Measurements from ENCODE around the gene TLNRD1.
"Not testable (repeated sequence)": the region's sequence is repeated elsewhere in the genome, so short reads cannot be mapped to it uniquely, and the experiment has no call there.

Gene TLNRD1

DNA sequence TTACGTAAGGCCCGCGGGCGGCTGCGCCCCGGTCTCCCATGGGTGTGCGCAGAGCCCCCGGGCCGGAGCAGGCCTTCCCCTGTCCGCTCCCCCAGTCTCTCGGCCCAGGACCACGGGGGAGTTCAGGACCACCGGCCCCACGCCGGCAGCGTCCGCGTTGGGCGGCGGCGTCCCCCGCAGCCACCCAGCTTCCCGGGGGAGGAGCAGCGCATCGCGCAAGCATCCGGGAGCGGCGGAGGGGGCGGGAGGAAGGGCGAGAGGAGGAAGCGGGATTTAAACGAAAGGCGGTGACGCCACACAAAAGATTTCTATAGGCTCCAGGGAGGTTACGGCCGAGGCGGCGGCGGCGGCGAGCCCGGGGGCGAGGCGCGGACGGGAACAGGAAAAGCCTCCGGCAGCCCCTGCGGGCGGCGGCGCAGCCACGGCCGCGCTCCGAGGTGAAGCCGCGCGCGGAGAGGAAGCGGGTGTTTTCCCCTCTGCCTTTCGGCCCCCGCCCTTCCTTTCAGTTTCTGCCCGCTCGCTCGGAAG is at the start of gene TLNRD1:
Gene TLNRD1, plus strand, starts transcription at position 300 of the 528 bp plus-strand sequence. CDS start 1,349 bp downstream, outside the sequence.
- peak; percentile 94 for DNase-seq

DNA sequence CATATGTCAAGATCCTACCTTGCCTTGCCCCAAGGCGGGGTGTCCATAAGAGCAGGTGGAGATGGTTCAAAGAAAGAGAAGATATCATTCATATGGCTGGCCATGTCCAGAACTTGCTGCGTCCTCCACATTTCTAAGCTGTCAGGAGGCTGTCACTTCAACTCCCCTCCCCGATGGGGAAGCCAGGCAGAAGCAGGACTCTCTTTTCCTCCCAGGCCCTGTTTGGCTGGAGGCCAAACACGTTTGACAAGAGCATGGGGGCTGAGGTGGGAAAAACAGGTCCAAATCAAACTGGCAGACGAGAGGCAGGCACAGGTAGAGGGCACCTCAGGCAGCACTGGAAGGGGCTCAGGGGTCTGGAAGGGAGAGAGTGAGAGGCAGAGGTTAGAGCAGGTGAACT is 48.8 kb upstream of the TLNRD1 start:
- DNase-seq = no peak

DNA sequence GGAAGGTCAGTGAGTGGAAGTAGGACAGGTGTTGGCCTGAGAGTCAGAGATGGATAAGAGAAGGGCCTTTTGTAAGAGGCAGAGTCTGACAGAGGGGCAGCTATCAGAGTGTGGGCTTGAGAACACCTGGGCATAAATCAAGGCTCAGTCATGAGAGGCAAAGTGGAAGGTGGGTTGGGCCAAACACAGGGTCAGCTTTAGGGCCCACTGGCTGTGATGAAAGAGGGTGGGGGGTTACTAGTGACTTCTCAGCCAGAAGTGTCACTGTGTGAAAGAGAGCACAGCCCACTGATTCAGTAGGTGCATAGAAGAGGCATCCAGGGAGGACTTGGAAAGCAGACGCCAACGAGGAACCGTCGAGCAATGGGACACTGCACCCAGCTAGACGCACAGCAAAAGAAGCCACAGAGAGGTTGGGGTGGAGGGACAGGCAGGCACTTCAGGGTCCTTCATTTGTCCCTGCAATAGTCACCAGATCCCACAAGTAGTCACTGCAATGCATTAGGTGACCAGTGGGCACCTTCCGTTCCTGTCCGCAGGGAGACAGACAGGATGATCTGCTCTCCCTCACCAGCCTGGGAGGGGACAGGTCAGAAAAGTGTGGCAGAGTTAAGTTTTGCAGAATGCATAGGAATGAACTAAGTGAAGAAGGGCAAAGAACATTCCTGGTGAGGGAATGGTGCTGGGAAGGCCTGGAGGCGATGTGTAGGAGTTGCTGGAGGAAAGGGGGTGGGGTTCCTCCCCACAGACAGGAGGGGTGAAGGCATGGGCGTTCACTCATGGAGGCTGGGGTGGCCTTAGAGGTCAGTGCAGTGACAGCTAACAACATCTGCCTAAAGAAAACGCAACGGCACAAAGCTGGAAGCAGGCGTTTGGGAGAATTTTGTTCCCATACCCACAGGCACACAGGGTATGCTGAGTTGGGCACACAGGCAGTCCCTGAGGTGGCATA is 47.4 kb upstream of the TLNRD1 start:
- DNase-seq = no peak

DNA sequence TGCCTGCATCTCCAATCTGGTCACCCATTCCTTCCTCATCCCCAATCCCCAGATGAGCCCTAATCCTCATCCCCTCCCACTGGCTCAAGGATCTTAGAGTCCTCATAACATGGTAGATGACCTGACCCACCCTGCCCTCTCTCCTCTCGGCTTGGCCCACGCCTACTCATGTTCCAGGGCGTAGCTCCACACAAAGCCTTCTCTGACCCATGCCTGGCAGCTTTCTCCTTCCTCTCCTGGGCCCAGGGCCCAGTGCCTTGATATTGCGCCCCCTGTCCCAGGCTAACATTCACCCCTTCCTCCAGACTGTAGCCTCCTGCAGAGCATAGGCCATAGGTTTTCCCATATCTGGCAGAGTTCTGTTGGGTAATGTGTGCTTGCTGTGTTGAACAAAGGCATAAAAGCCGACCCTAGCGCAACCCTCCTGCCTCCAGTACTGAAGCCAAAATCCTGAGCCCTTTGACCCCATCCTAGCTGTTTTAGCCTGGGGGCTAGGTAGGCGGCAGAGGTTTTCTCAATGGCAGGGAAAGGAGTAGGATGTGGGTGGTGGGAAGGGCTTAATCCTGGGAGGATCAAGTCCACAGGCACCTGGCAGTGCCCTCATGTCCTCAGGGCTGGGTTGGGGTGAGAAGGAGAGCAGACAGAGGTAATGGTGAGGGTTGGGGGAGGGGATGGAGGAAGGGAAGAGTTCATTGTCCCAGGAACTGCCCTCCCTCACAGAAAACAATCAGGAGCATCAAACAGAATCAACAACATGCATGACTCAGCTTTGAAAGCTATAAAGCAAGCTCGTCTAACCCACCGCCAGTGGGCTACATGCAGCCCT is 46.6 kb upstream of the TLNRD1 start:
- DNase-seq = no peak

DNA sequence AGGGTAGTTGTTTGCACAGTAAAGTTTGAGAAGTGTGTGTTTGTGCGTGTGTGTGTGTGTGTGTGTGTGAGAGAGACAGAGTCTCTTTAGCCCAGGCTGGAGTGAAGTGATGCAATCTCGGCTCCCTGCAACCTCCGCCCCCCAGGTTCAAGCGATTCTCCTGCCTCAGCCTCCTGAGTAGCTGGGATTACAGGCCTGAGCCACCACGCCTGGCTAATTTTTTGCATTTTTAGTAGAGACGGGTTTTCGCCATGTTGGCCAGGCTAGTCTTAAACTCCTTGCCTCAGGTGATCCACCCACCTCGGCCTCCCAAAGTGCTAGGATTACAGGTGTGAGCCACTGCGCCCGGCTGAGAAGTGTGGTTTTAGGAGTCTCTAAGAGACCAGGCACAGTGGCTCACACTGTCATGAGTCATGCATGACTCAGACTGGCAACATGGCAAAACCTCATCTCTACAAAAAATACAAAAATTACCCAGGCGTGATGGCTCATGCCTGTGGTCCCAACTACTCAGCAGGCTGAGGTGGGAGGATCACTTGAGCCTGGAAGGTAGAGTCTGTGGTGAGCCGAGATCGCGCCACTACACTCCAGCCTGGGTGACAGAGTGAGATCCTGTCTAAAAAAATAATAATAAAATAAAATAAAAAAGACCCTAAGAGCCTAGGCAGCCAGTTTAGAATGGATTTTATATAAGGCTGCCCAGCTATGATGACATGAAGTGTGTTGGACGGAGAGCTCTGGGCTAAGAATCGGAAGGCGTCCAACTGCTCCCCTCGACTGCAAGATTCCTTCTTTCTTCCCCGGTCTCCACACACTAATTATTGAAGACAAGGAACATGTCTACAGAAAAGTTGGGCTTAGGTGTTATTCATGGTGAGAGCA is 44.9 kb upstream of the TLNRD1 start:
- not testable (repeated sequence) for DNase-seq

DNA sequence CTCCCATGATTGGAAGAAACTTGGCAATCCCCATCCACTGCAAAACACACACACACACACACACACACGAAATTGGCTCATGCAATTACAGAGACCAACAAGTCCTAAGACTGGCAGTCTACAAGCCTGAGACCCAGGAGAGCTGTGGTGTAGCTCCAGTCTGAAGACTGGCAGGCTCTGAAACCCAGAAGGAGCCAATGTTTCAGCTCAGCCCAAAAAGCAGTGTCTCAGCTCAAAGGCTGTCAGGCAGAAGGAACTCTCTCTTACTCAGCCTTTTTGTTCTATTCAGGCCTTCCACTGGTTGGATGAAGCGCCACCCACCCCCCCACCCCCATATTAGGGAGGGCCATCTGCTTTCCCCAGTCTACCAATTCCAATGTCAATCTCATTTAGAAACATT is 43.2 kb upstream of the TLNRD1 start:
- no peak for DNase-seq

DNA sequence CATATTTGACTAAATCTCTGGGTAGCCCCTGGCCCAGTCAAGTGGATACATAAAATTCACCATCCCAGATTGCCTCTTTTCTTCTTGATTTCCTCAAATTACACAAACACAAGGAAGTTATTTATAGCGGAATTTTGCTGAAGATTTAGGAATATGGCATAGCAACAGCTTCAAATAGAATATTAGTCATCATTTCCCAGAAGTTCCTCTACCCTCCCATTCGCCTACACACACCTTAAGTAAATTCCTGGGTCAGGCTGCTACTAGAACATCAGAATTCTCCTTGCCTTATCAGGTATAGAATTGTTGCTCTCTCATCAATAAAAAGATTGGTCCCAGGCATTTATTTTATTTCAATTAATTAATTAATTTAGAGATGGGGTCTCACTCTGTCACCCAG is 42.7 kb upstream of the TLNRD1 start:
- no peak for DNase-seq

DNA sequence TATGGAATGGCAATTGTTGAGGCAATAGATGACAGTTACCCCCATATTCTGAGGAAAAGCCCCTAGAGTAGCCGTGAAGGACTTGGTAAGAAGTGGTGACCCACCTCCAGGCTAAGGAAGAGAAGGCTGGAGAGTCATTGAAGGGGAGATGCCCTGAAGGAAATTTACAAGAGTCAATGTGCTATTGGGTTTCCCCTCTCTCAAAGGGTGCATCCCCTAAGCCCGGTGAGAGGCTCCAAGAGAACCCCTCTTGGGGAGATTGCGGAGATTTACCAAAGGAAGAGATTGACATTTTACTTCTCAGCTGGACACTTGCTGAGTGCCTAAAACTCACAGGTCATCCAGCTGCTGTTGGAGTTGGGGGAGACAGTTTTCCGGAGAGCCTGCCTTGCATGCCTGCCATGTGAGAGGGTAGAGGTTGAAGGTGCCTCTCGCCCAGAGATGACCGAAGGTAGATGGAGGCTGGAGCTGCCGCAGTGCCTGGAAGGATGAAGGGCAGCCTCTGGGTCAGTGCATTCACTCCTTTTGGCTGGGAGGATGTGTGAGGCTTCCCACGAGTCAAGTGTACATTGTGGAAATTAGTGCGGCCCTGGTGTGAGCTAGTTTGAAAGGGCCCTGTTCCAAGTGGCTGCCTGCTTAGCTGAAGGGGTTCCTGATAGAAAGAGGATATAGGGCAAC is 41.8 kb upstream of the TLNRD1 start:
- DNase-seq = no peak

DNA sequence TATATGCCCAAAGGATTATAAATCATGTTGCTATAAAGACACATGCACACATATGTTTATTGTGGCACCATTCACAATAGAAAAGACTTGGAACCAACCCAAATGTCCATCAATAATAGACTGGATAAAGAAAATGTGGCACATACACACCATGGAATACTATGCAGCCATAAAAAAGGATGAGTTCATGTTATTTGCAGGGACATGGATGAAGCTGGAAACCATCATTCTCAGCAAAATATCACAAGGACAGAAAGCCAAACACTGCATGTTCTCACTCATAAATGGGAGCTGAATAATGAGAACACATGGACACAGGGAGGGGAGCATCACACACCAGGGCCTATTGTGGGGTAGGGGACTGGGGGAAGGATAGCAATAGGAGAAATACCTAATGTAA is 35.3 kb upstream of the TLNRD1 start:
- DNase-seq = not testable (repeated sequence)

DNA sequence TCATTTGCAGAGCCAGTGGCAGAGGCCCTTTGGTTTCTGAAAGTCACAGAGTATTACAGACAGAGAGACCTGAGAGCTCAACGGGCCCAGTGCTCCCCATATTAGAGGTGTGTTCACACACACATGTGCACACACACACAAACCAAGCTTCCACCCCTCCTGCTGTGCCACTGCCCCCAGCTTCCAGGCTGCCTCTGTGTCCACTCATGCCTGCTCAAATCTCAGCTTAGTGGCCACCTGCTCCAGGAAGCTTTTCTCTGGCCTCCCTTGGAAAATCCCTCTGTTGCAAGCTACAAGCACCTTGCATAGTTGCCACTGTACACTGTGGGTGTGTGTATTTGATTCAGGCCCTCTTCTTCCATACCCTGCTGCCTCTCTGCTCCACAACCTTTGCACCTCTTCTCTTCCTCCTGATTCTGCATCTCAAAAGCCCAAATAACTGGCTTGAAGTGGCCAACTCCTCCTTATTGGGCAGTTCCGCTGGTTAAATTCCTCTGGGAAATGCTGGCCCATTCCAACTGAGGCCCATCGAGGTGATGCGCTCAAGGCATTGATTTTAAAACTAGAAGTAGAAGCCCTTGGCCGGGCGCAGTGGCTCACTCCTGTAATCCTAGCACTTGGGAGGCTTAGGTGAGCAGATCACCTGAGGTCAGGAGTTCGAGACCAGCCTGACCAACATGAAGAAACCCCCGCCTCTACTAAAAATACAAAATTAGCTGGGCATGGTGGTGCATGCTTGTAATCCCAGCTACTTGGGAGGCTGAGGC is 34.1 kb upstream of the TLNRD1 start:
- no peak for DNase-seq

DNA sequence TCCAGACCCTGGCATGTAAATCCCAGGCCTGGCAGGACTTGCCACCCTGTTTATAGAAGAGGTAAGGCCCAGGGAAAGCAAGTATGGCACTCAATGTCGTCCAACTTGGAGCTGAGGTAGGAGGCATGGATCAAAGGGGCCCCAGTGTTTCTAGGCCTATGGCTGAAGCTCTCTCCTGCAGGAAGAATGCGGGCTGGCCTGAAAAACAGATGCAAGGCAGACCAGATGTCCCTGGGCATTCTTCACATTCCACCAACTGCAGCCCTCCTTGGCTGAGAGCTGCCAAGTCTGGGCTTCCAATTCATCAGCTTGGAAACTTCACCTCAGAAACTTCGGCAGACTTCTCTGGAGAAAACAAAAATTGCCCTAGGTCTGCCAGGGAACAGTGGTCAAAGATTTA is 33.3 kb upstream of the TLNRD1 start:
- peak; percentile 72 for DNase-seq

DNA sequence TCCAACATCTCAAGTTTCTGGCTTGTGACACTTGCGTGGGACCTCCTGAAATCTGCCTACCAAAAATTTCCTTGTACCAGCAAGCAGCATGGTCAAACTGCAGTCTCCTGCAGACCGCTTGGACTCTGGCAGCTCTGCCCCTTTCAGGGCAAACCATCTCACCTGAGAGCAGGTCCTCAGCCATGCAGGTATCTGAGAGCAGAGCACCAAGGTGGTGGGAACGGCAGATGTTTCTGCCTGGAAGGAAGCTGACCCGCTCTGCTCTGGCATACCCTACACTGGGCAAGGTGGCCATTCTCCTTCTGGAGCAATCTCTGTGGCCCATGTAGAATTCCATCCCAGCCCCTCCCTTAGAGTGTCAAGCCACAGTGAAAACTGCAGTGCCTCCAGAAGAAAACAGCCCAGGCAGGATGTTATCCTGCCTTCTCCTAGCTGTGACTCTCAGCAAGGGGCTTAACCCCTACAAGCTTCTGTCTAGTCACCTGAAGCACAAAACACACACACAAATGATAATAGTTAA is 32.7 kb upstream of the TLNRD1 start:
- DNase-seq = no peak

DNA sequence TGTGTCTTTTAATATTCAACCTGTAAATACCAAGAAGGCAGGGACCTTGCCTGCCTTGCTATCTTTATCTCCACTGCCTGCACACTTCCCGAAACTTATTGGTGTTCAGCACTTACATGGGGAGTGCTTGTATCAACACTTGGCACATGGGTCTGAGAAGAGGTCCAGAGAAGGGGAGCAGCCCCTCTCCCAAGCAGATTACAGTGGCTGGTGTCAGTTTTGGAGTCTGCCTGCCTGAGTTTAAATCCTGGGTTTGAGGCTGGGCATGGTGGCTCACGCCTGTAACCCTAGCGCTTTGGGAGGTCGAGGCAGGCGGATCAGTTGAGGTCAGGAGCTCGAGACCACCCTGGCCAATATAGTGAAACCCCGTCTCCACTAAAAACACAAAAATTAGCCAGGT is 31.4 kb upstream of the TLNRD1 start:
- DNase-seq = no peak

DNA sequence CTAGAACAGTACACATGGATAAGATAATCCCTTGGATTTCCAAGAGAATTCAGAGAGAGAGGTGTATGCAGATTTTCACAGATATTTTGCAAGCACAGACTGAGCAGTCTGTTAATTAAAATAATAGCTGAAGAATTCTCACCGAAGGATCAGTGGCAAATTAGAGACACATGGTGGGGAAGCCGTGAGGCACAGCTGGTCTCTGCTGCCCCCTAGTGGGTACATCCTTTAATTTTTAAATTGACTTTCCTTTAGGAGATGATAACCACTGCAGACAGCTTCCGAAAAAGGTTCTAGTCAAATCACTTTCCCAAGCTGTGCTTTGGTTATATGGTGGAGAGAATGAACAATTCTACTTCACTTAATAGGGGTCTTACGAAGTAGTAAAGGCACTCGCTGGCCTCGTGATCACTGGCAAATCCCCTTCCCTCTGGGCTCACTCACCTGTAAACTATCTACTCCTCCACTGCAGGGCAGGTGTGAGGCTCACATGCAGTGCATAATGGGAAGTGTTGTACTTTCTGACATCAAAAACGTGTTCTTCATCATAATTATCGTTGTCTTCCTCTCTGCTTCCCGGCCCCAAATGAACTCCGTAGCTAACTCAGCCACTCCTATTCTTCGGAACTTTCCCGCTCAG is 30.6 kb upstream of the TLNRD1 start:
- peak; percentile 72 for DNase-seq

DNA sequence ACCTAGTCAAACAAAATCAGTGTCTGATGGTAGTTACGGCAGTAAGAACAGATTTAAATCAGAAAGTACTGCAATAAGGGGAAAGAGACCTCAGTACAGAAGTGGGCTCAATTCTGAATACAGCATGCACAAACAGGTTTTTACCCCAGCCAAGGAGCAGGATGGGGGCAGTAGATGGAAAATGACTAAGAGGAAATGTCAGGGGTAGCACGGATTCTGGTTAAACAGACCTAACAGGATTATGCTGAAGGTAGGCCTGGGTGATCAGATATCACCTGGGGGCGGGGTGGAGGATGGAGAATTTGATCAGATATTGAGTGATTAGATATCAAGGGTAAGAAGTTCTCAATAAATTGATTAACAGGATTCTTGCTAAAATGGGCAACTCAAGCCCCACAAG is 30.1 kb upstream of the TLNRD1 start:
- no peak for DNase-seq

DNA sequence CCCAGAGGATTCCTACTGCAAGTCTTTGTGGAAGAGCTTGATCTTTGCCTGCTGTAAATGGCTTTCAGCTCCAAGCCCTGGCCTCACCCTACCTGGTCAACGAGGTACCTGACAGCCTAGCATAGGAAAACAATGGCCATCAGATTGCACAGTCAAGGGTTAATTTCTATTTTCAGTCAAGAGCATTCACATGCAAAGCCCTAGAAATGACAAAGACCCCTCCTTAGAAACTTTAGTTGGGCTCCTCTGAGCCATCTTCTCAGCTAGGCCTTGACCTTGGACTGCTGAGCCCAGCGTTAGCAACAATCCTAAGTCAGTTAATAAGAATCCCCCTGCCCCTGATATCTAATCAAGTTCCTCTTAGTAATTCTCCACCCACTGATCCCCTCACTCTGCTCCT is 29.6 kb upstream of the TLNRD1 start:
- no peak for DNase-seq

DNA sequence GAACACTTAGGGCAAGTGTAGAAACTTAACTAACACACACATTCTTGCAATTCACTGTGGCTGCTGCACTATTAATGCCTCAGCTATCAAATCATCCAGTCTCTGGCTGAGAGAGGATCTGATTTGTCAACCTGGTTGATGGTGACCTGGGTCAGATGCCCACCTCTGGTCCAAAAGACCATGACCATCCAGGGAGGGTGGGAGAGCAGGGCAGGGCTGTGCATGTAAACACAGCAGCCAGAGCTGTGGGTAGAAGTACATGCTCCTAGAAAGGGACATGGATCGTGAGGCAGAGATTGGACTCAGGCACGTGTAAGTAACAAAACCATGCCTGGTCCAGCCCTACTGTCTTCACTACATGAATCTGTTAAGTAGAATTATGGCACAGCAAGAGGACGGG is 28.4 kb upstream of the TLNRD1 start:
- DNase-seq = no peak

DNA sequence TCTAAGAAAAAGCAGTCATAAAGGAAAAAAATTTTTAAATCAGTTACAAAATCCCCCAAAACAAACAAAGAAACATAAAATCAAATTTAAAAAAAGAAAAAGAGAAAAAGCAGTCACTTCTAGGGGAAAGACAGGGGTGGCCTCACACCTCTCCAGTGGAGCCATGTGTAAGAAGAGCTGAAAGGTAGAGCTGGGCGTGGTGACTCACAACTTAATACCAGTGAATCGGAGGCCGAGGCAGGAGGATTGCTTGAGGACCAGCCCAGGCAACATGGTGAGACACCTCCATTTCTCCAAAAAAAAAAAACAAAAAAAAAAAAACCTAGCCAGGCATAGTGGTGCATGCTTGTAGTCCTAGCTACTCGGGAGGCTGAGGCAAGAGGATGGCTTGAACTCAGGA is 25.8 kb upstream of the TLNRD1 start:
- DNase-seq = no peak

DNA sequence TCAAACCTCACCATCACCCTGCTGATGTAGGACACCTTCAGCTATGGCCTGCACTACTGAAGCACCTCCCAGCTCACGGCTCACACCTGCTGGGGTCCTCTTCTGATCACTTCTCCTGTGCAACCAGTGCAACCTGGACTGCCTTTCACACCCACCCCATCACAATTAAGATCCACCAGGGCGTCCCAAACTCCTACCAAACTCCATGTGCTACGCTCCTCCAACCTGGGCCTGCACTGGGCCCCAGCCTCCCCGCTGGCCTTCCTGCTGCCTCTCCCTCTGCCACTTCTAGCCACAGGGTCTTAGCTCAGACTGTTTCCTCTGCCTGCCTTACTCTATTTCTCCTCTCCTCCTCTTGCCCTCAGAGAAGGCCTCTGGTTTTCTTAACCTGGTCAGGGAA is 23.9 kb upstream of the TLNRD1 start:
- DNase-seq = no peak

DNA sequence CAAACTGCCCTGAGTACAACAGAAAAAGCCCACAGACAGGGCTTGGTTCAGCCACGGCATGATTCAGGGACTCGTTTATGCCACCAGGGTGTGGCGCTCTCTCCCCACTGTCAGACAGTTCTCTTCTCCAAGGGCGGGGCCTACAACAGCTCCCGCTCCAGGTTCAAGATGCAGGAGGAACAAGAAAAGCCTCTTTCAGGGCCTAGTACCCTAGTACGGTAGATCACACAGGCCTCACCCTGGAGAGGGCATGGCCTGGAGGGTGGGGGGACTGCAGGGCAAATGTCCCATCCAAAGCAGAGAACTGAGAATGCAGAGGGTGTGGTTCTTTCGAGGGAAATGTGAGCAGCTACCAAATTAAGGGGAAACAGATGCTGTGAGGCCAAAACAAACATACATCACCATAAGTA is 23.1 kb upstream of the TLNRD1 start:
- DNase-seq = peak; percentile 66
